T-helper 1 cell treated with Interleukin-12 subunit alpha and Interleukin-12 subunit beta and Interleukin-4 antibody, amounts not matched to agents 30 ng/mL and 1 ng/mL, for 36 hours (primary cell): ENCODE results near the gene HTT. TPM values are rescaled to one million over a fixed set of nuclear protein-coding genes. Genes with fewer than 3 reads are reported as not detected.

ENCODE experiments used
- intact Hi-C: fragments of 100-400 bp; cut with micrococcal nuclease; formaldehyde crosslinking; loops from one replicate; pipeline ENCODE4 v1.15.1; 2024
- total RNA-seq: library from RNA; stranded (reverse); gene quantifications from 2 replicates; pipeline ENCODE4 v1.2.3, GENCODE V29; 2022

Gene HTT
- total RNA-seq, 1 donor from 2014 or later = 79.1 TPM

- intact Hi-C loops = no loop called here
Observed at GRCh38 chr4:3114377-3114776, 39.9 kb downstream of the HTT start.

- intact Hi-C loops = no loop called here
Observed at GRCh38 chr4:3115637-3116270, 41.3 kb downstream of the HTT start.

DNA sequence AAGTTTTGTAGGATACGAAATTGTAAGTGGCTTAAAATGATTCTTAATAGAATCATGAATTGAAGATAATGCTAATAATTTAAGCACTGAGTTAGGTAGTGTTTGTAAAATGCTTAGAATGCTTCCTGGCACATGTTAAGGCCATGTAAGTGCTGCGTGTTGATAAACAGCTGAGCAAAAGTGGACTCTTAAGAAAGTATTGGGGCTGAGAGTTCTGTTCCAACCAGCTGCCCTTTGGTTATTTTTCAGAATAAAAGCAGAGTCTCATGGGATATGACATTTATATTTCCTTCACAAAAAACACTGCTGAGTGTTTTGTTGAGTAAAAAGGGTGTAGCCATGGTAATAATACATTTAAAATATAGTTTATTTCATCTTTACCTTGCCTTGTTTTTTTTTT lies 42.5 kb downstream of the HTT start:
- intact Hi-C loops = no loop called here

- intact Hi-C loops = no loop called here
Observed at GRCh38 chr4:3118312-3118711, 43.8 kb downstream of the HTT start.

- intact Hi-C loops = no loop called here
Observed at GRCh38 chr4:3119464-3119863, 45.0 kb downstream of the HTT start.

DNA sequence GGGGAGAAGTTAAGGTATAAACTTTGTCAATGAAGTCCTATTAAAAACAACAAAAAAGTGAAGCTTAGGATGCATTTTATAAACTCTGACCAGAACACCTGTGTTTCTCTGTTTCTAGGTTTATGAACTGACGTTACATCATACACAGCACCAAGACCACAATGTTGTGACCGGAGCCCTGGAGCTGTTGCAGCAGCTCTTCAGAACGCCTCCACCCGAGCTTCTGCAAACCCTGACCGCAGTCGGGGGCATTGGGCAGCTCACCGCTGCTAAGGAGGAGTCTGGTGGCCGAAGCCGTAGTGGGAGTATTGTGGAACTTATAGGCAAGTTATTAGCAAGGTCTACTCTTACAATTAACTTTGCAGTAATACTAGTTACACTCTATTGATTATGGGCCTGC lies 46.6 kb downstream of the HTT start:
- intact Hi-C loops = no loop called here

DNA sequence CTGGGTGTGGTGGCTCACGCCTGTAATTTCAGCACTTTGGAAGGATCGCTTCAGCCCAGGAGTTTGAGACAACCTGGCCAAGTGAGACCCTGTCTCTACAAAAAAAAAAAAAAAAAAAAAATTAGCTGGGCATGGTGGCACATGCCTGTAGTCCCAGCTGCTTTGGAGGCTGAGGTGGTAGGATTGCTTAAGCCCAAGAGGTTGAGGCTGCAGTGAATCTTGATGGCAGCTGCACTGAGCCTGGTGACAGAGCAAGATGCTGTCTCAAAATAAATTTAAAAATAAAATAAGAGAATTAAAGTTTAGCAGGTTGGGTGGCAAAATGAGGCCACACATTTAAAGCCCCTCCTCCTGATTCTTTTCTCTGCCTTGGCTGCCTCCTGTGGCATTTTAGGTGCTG lies 47.1 kb downstream of the HTT start:
- intact Hi-C loops = no loop called here

DNA sequence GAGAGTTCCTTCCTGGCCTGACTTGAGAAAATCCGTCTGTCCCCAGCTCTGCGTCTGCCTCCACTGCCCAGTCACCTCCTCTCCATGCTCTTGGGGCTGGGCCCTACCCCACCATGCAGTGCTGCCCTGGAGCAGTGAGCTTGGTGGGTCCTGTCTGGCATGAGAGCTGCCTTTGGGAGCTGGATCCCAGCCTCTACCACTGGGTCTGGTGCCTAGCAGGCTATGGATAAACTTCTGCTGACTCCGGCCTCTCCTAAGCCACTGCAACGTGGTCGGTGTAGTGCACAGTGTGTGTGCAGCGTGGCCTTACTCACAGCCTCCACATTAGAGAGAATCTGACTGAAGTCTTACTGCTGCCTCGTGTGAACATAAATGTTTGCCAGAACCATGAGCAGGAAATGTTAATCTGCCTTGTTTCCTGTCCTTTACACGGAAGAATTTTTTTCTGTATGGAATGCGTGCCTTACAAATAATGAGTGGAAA lies 47.6 kb downstream of the HTT start:
- intact Hi-C loops = no loop called here

DNA sequence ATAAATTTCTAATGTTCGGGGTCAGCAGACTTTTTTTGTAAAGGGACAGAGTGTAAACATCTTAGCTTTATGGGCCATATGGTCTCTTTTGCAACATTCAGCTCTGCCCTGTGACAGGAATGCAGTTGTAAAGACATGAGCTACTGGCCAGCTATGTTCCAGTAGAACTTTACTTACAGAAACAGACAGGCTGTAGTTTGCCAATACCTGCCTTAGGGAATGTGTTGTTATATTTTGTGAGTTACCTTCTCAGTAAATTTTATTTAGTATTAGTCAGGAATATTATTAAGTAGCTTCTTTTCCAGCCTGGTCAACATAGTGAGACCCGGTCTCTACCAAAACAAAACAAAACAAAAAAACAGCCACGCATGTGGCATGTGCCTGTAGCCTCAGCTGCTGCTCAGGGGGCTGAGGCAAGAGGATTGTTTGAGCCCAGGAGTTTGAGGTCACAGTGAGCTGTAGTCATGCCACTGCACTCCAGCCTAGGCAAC lies 48.7 kb downstream of the HTT start:
- intact Hi-C loops = no loop called here

- intact Hi-C loops = no loop called here
Observed at GRCh38 chr4:3124070-3124767, 49.7 kb downstream of the HTT start.

DNA sequence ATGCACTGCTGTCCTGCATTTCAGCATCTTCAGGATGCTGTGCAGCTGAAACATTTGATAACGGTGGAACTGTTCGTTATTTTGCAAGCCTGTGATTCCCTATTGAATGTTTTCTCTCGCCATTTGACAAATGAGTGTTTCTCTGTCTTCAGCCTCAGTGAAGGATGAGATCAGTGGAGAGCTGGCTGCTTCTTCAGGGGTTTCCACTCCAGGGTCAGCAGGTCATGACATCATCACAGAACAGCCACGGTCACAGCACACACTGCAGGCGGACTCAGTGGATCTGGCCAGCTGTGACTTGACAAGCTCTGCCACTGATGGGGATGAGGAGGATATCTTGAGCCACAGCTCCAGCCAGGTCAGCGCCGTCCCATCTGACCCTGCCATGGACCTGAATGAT lies 52.6 kb downstream of the HTT start:
- intact Hi-C loops = no loop called here

- intact Hi-C loops = no loop called here
Observed at GRCh38 chr4:3128058-3128457, 53.6 kb downstream of the HTT start.

DNA sequence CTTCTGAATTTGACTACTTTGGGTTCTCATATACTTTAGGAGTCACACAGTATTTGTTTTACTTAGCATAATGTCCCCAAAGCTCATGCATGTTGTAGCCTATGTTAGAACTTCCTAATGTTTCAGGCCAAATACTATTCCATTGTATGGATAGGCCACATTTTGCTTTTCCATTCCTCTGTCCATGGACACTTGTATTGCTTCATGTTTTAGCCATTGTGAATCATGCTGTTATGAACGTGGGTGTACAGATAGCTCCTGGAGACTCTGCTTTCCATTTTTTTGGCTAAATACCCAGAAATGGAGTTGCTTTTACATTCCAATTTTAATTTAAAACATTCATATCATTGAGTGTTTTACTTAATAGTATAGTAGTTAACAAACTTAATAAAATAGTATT lies 54.5 kb downstream of the HTT start:
- intact Hi-C loops = no loop called here

DNA sequence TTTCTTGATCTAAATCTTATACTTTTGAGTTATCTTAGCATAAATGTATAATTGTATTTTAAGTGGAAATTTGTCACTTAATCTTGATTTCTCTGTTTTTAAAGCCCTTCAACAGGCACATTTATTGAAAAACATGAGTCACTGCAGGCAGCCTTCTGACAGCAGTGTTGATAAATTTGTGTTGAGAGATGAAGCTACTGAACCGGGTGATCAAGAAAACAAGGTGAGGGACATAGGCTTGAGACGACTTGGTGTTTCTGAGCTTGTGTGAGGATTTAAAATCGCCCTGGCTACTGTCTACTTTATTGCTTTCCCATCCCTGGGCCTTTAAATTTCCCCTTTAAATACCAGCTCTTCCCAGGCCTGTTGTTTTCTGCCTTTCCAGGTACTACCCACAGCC lies 55.7 kb downstream of the HTT start:
- intact Hi-C loops = no loop called here

GRCh38 chr4:3130826-3131225 lies 56.3 kb downstream of the HTT start:
- intact Hi-C loops = no loop called here

DNA sequence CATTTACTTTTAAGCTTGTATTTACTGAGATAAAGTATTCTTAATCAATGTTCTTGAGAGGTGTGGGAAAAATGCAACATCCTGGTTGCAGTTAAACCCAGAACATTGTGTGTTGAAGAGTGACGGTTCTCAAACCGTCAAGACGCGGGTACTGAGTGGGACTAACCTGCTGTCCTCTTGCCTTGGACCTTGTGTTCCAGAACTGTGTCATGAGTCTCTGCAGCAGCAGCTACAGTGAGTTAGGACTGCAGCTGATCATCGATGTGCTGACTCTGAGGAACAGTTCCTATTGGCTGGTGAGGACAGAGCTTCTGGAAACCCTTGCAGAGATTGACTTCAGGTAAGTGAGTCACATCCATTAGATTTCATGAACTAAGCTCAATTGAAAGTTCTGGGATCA lies 59.7 kb downstream of the HTT start:
- intact Hi-C loops = no loop called here

DNA sequence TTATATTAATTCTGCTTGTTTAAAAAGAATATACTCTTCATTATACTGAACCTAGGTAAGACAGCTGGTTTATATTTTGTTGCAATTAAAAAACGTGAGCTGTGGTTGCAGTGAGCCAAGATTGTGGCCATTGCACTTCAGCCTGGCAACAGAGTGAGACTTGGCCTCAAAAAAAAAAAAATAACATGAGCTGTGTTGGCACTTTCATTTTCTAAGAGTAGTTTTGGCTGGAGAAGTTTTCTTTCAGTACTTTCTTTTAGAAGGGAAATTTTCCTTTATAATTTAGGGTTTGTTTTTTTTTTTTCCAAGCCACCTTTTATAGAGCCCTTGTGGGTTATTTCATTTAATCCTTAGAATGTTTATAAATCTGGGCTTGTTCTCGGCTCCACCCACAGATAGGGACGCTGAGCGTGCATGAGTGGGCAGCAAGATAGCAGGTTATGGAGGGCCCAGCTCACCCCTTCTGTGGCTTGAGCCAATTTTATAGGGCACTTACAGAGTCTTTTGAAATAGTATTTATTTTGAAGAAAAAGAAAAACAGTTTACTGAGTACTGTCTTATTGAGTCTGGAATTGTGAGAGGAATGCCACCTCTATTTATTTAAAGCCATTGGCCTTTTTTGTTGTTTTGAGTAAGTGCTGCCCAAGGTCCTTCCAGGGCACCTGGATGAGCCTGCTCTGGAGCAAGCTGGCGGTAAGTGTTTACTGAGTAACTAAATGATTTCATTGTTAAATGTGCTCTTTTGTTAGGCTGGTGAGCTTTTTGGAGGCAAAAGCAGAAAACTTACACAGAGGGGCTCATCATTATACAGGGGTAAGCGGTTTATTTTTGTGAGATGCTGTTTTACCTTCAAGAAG lies 60.9 kb downstream of the HTT start:
- intact Hi-C loops = loop anchor here (1.0 kb wide), 1 partner anchor 29 kb away; no protein-coding TSS in a partner anchor

DNA sequence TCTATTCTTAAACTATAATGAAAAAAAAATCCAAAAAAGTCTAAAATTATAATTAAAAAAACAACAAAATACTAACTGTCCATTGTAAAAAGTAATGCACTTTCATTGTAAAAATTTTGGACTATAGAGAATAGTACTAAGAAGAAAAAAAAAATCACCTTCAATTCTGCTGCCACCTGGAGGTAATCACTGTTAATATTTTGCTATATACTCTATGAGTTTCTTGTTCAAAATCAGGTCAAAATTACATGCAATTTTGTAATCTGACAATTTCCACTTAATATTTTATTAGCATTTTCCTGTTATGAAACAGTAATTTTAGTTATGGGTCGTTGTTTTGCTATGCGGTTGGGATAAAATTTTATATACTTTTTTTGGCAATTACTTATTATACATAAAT lies 62.0 kb downstream of the HTT start:
- intact Hi-C loops = loop anchor here (1.0 kb wide), 1 partner anchor 30 kb away; no protein-coding TSS in a partner anchor

DNA sequence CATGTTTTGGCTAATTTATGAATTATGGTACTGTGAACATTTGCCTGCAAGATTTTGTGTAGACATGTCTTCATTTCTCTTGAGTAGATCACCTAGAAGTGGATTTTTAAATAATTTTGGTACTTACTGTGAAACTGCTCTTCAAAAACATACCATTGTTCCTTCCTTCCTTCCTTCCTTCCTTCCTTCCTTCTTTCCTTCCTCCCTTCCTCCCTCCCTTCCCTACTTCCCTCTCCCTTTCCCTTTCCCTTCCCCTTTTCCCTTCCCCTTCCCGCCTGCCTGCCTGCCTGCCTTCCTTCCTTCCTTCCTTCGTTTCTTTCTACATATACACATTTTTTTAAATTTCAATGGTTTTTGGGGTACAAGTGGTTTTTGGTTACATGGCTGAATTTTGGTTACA lies 63.4 kb downstream of the HTT start:
- intact Hi-C loops = no loop called here

DNA sequence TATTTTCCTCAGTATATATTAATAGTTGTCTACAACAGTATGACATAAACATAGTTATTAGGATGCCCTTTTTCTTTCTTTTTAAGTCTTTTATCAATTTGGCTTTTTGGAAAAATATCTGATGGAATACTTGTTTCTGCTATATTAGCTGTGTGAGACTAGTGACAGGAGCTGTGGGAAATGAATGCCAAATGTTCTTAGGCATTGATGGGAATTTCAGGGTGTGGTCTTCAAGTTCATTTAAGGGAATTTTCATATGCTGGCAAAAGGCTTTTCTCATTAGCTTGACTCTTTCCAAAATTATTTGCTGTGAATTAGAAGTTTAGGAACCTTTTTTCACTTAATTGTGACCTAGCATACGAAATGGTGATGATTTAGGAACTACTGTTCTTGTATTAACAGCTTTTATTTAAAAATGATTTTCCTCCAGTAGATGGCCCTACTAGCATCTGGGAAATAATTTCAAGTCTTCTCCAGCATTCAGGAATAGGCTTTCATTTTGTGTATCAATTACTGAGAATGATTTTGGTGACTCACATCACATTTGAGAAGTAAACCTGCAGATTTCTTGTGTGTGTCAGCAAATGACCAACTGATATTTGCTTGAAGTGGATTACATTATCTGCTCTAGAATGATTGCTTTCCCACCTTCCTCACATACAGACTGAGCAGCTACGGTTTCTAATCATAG lies 70.9 kb downstream of the HTT start:
- intact Hi-C loops = no loop called here

GRCh38 chr4:3148926-3149325 lies 74.4 kb downstream of the HTT start:
- intact Hi-C loops = no loop called here
